ENCODE results near the gene PLEKHG4B.

Gene PLEKHG4B

GRCh38 chr5:93221-93980 lies 1.4 kb downstream of the PLEKHG4B start:
- Histone ChIP-seq H4K20me1 (ENCODE audit: low read depth, low read length) (no peaks in the 10 kb centered on the region), H3F3A (ENCODE audit: insufficient read depth) (no peaks in the 10 kb centered on the region), H3K9ac (ENCODE audit: low read length) (no peak overlapping the region), H3K9me3 (ENCODE audit: insufficient read depth, low read length) (no peaks in the 10 kb centered on the region), H3K9me2 (replicated peaks; ENCODE audit: insufficient read depth, low read length) (no peaks in the 10 kb centered on the region), H3K27me3 (ENCODE audit: low read length) (no peaks in the 10 kb centered on the region), H2AFZ (ENCODE audit: low read depth, low read length, severe bottlenecking) (no peak overlapping the region), H3K4me3 (ENCODE audit: insufficient read depth, low read length, poor library complexity, severe bottlenecking) (no peak overlapping the region), H3K79me2 (ENCODE audit: insufficient read depth, low read length) (no peaks in the 10 kb centered on the region), H3K36me3 (ENCODE audit: low read length) (no peaks in the 10 kb centered on the region), H3K4me2 (ENCODE audit: low read depth, low read length, poor library complexity, severe bottlenecking) (no peak overlapping the region), H3K27ac (ENCODE audit: low read depth, low read length) (no peak overlapping the region)
- TF ChIP-seq EZH2phosphoT487 (conservative IDR thresholded peaks at IDR 0.05; ENCODE audit: low read length) = no peak
- TF ChIP-seq CTCF (IDR thresholded peaks at IDR 0.05; ENCODE audit: insufficient read depth, low read length, poor library complexity, severe bottlenecking) = no peak

GRCh38 chr5:94113-94892 lies 2.3 kb downstream of the PLEKHG4B start:
- no peak for TF ChIP-seq EZH2phosphoT487 (conservative IDR thresholded peaks at IDR 0.05; ENCODE audit: low read length)
- TF ChIP-seq CTCF (IDR thresholded peaks at IDR 0.05; ENCODE audit: insufficient read depth, low read length, poor library complexity, severe bottlenecking) = no peak
- H3K4me3 ChIP-seq (ENCODE audit: insufficient read depth, low read length, poor library complexity, severe bottlenecking) = no peak overlapping the region
- no peaks in the 10 kb centered on the region for H4K20me1 ChIP-seq (ENCODE audit: low read depth, low read length)
- H2AFZ ChIP-seq (ENCODE audit: low read depth, low read length, severe bottlenecking) = no peak overlapping the region
- H3K27me3 ChIP-seq (ENCODE audit: low read length) = no peaks in the 10 kb centered on the region
- H3K36me3 ChIP-seq (ENCODE audit: low read length) = no peaks in the 10 kb centered on the region
- no peaks in the 10 kb centered on the region for H3K9me3 ChIP-seq (ENCODE audit: insufficient read depth, low read length)
- no peak overlapping the region for H3K4me2 ChIP-seq (ENCODE audit: low read depth, low read length, poor library complexity, severe bottlenecking)
- H3K9me2 ChIP-seq (replicated peaks; ENCODE audit: insufficient read depth, low read length) = no peaks in the 10 kb centered on the region
- no peaks in the 10 kb centered on the region for H3F3A ChIP-seq (ENCODE audit: insufficient read depth)
- no peak overlapping the region for H3K27ac ChIP-seq (ENCODE audit: low read depth, low read length)
- no peak overlapping the region for H3K9ac ChIP-seq (ENCODE audit: low read length)
- no peaks in the 10 kb centered on the region for H3K79me2 ChIP-seq (ENCODE audit: insufficient read depth, low read length)

GRCh38 chr5:95241-95980 lies 3.4 kb downstream of the PLEKHG4B start:
- Histone ChIP-seq H3F3A (ENCODE audit: insufficient read depth) (no peaks in the 10 kb centered on the region), H3K9ac (ENCODE audit: low read length) (no peak overlapping the region), H3K9me3 (ENCODE audit: insufficient read depth, low read length) (no peaks in the 10 kb centered on the region), H4K20me1 (ENCODE audit: low read depth, low read length) (no peaks in the 10 kb centered on the region), H2AFZ (ENCODE audit: low read depth, low read length, severe bottlenecking) (no peak overlapping the region), H3K4me3 (ENCODE audit: insufficient read depth, low read length, poor library complexity, severe bottlenecking) (no peak overlapping the region), H3K79me2 (ENCODE audit: insufficient read depth, low read length) (no peaks in the 10 kb centered on the region), H3K9me2 (replicated peaks; ENCODE audit: insufficient read depth, low read length) (no peaks in the 10 kb centered on the region), H3K27me3 (ENCODE audit: low read length) (no peaks in the 10 kb centered on the region), H3K36me3 (ENCODE audit: low read length) (no peaks in the 10 kb centered on the region), H3K27ac (ENCODE audit: low read depth, low read length) (no peak overlapping the region), H3K4me2 (ENCODE audit: low read depth, low read length, poor library complexity, severe bottlenecking) (no peak overlapping the region)
- TF ChIP-seq CTCF (IDR thresholded peaks at IDR 0.05; ENCODE audit: insufficient read depth, low read length, poor library complexity, severe bottlenecking) (no peak), EZH2phosphoT487 (conservative IDR thresholded peaks at IDR 0.05; ENCODE audit: low read length) (no peak)
